Fibroblast of mammary gland (primary cell): ENCODE measurements around the gene SAA4.

Experiments
- DNase-seq: peaks from one replicate; pipeline ENCODE4 v3.0.0-alpha.2; 2010; ENCODE audit warnings: low read depth
- H3K4me3 ChIP-seq: 2 replicates; pipeline ENCODE4 v1.5.1; 2011; ENCODE audit warnings: low read depth, mild to moderate bottlenecking, low read length, moderate library complexity; ENCODE audit not compliant: control insufficient read depth
- TF ChIP-seq, protein P1 (sequence below): conservative IDR thresholded peaks from 2 replicates; pipeline ENCODE4 v1.5.1; 2011; ENCODE audit warnings: low read depth, low read length, inconsistent platforms; ENCODE audit not compliant: control insufficient read depth, insufficient read depth

Gene SAA4, protein sequence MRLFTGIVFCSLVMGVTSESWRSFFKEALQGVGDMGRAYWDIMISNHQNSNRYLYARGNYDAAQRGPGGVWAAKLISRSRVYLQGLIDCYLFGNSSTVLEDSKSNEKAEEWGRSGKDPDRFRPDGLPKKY

GRCh38 chr11:18236664-18237356, at the start of gene SAA4:
Gene SAA4, minus strand, starts transcription at chr11:18236802. Its CDS starts 876 bp downstream, at chr11:18235926.
- no peak within 1 kb of the TSS for H3K4me3 ChIP-seq
- no peak for DNase-seq
- TF ChIP-seq, protein P1, sequence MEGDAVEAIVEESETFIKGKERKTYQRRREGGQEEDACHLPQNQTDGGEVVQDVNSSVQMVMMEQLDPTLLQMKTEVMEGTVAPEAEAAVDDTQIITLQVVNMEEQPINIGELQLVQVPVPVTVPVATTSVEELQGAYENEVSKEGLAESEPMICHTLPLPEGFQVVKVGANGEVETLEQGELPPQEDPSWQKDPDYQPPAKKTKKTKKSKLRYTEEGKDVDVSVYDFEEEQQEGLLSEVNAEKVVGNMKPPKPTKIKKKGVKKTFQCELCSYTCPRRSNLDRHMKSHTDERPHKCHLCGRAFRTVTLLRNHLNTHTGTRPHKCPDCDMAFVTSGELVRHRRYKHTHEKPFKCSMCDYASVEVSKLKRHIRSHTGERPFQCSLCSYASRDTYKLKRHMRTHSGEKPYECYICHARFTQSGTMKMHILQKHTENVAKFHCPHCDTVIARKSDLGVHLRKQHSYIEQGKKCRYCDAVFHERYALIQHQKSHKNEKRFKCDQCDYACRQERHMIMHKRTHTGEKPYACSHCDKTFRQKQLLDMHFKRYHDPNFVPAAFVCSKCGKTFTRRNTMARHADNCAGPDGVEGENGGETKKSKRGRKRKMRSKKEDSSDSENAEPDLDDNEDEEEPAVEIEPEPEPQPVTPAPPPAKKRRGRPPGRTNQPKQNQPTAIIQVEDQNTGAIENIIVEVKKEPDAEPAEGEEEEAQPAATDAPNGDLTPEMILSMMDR = no peak

- no peak for DNase-seq
- H3K4me3 ChIP-seq = no peak overlapping the region
- TF ChIP-seq, protein P1 = no peak
Measured at GRCh38 chr11:18285841-18286240, 49.2 kb upstream of the SAA4 start.

- H3K4me3 ChIP-seq = no peak overlapping the region
- no peak for DNase-seq
- TF ChIP-seq, protein P1 = no peak
Measured at GRCh38 chr11:18282626-18283025, 46.0 kb upstream of the SAA4 start.

DNA sequence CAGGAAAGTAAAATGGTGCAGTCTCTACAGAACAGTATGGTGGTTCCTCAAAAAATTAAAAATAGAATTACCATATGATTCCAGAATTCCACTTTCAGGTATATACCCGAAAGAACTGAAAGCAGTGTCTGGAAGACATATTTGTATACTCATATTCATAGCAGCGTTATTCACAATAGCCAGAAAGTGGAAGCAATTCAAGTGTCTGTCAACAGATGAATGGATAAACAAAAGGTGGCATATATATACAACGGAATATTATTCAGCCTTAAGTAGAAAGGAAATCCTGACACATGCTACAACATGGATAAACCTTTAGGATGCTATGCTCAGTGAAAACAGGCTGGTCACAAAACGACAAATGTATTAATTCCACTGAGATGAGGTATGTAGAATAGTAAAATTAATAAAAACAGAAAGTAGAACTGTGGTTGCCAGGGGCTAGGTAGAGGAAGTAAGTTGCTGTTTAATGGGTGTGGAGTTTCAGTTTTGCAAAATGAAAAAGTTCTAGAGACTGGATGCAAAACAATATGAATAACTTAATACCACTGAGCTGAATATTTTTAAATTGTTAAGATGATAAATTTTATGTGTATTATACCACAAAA, 43.9 kb upstream of the SAA4 start:
- TF ChIP-seq, protein P1 = no peak
- no peak overlapping the region for H3K4me3 ChIP-seq
- no peak for DNase-seq

DNA sequence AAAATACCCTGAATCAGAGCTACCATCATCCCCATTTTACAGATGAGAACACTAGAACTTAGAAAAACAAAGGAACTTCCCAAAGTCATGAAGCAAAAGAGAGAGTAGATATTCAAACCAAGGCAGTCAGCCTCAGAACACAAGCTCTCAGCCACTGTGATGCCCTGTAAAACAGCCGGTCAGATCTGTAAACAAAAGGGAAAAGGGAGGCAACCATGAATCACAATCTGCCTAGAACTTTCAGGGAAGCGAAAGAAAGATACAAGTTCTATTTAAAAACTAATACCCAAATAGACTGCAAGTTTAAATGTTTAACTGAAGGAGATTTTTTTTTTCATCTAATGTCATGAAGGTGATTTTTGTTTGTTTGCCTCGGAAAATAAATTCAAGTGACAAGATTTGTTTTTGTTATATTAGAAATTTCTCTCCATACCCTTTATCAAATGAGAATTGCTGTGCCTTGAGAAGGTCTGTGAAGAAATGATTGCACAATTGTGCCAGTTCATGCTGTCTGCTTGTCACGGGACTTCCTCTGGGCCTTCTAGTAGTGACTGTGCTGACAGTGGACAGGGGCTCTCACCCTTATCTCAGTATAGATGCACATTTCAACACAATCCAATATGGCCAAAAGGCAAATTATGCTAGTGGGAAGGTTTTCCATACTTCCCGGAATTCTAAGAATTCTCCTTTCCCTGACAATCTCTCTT, 41.1 kb upstream of the SAA4 start:
- DNase-seq = no peak
- TF ChIP-seq, protein P1 = no peak
- no peak overlapping the region for H3K4me3 ChIP-seq

GRCh38 chr11:18271206-18271605, 34.6 kb upstream of the SAA4 start:
- no peak for DNase-seq
- TF ChIP-seq, protein P1 = no peak
- no peak overlapping the region for H3K4me3 ChIP-seq
